Hepatocyte (in vitro differentiated cells): ENCODE measurements around the gene CHKB. TPM values are rescaled to one million over a fixed set of nuclear protein-coding genes. Genes with fewer than 3 reads are reported as not detected.

ENCODE experiments used
- DNase-seq: peaks from one replicate; pipeline ENCODE4 v3.0.0-alpha.2; 2016; ENCODE audit warnings: low spot score
- H2AFZ ChIP-seq: fragments of 200-600 bp; sonication (generic); 2 replicates; pipeline ENCODE4 v1.6.0; 2016; ENCODE audit warnings: antibody characterized with exemption, mild to moderate bottlenecking
- H3K27ac ChIP-seq: fragments of 200-600 bp; sonication (generic); 2 replicates; pipeline ENCODE4 v1.5.1; 2016; ENCODE audit warnings: mild to moderate bottlenecking
- H3K27me3 ChIP-seq: fragments of 200-600 bp; sonication (generic); 2 replicates; pipeline ENCODE4 v1.6.1; 2016
- H3K36me3 ChIP-seq: fragments of 200-600 bp; sonication (generic); replicated peaks from 2 replicates; pipeline ENCODE4 v1.5.1; 2016; ENCODE audit warnings: low read depth; ENCODE audit not compliant: insufficient read depth
- H3K4me1 ChIP-seq: fragments of 200-600 bp; sonication (generic); 2 replicates; pipeline ENCODE4 v1.5.1; 2016; ENCODE audit warnings: mild to moderate bottlenecking, moderate library complexity; ENCODE audit not compliant: insufficient read depth
- H3K4me2 ChIP-seq: fragments of 200-600 bp; sonication (generic); 2 replicates; pipeline ENCODE4 v1.6.0; 2016
- H3K4me3 ChIP-seq: fragments of 200-600 bp; sonication (generic); 2 replicates; pipeline ENCODE4 v1.5.1; 2016; ENCODE audit warnings: mild to moderate bottlenecking
- H3K79me2 ChIP-seq: fragments of 200-600 bp; sonication (generic); 2 replicates; pipeline ENCODE4 v1.6.0; 2017; ENCODE audit warnings: mild to moderate bottlenecking
- H3K9me2 ChIP-seq: fragments of 200-600 bp; sonication (generic); replicated peaks from 2 replicates; pipeline ENCODE4 v1.6.0; 2017; ENCODE audit warnings: mild to moderate bottlenecking; ENCODE audit not compliant: insufficient read depth
- H3K9me3 ChIP-seq: fragments of 200-600 bp; sonication (generic); 2 replicates; pipeline ENCODE4 v1.5.1; 2016; ENCODE audit warnings: low read depth, mild to moderate bottlenecking
- H4K20me1 ChIP-seq: fragments of 200-600 bp; sonication (generic); 2 replicates; pipeline ENCODE4 v1.6.0; 2016; ENCODE audit warnings: mild to moderate bottlenecking; ENCODE audit not compliant: insufficient read depth, poor library complexity, severe bottlenecking
- EZH2 ChIP-seq: fragments of 200-600 bp; sonication (generic); IDR thresholded peaks from 2 replicates; pipeline ENCODE4 v1.6.1; 2016; ENCODE audit warnings: antibody characterized with exemption, mild to moderate bottlenecking, borderline replicate concordance
- EZH2phosphoT487 ChIP-seq: fragments of 200-600 bp; sonication (generic); IDR thresholded peaks from one replicate; pipeline ENCODE4 v1.6.1; 2018; ENCODE audit warnings: antibody characterized with exemption, mild to moderate bottlenecking, low read depth, moderate library complexity; ENCODE audit not compliant: unreplicated experiment, severe bottlenecking
- WGBS: methylation state at CpG from one replicate; pipeline ENCODE4 v1.1.6; 2016; ENCODE audit warnings: low lambda C conversion rate; ENCODE audit errors: missing lambda C conversion rate; 5-methylcytosine and 5-hydroxymethylcytosine counted together
- polyA plus RNA-seq: library from polyadenylated mRNA; unstranded; fragments of >200 nt; fragmentation: Nextera tagmentation; extraction: Ambion mirVana; gene quantifications from 2 replicates; pipeline ENCODE4 v1.2.1, GENCODE V29; 2016
- total RNA-seq: library from RNA; depleted of rRNA; stranded (reverse); fragments of >200 nt; gene quantifications from 2 replicates; pipeline ENCODE4 v1.2.3, GENCODE V29; 2014
- TF ChIP-seq, protein P1 (sequence below): fragments of 200-600 bp; sonication (generic); IDR thresholded peaks from 2 replicates; pipeline ENCODE4 v1.5.1; 2016; ENCODE audit warnings: antibody characterized with exemption, mild to moderate bottlenecking; ENCODE audit not compliant: poor library complexity

The CHKB gene
- total and polyA plus RNA-seq, 2 experiments from 2014 or later: 54.9 to 89.7 TPM

DNA sequence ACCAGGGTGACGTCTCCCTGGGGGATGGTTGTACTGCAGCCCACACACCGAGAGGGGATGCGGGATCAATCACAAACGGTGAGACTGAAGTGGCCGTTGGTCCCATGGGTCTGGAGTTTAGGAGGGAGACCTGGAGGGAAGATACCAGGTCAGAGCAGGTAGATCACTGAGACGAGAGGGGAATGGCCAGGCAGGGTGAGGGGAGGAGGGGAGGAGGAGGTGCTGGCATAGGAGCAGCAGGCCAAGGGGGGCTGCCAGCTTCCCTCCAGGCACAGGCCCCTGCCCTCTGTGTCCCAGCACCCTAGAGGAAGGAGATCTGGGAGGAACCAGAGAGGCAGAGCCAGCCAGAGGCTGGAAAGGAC, 25.0 kb upstream of the CHKB start:
- Histone ChIP-seq H3K4me3 (no peak overlapping the region), H3K4me1 (no peaks in the 10 kb centered on the region), H4K20me1 (no peaks in the 10 kb centered on the region), H2AFZ (no peak overlapping the region), H3K79me2 (no peaks in the 10 kb centered on the region), H3K4me2 (no peak overlapping the region), H3K27me3 (peaks cover 9% of the 10 kb centered on the region), H3K9me2 (no peaks in the 10 kb centered on the region), H3K27ac (no peak overlapping the region), H3K36me3 (no peaks in the 10 kb centered on the region), H3K9me3 (no peaks in the 10 kb centered on the region)
- no peak for DNase-seq
- 82% methylated on average over 6 of the region's 6 CpGs for WGBS
- no peak for TF ChIP-seq EZH2phosphoT487
- TF ChIP-seq EZH2: no peak

DNA sequence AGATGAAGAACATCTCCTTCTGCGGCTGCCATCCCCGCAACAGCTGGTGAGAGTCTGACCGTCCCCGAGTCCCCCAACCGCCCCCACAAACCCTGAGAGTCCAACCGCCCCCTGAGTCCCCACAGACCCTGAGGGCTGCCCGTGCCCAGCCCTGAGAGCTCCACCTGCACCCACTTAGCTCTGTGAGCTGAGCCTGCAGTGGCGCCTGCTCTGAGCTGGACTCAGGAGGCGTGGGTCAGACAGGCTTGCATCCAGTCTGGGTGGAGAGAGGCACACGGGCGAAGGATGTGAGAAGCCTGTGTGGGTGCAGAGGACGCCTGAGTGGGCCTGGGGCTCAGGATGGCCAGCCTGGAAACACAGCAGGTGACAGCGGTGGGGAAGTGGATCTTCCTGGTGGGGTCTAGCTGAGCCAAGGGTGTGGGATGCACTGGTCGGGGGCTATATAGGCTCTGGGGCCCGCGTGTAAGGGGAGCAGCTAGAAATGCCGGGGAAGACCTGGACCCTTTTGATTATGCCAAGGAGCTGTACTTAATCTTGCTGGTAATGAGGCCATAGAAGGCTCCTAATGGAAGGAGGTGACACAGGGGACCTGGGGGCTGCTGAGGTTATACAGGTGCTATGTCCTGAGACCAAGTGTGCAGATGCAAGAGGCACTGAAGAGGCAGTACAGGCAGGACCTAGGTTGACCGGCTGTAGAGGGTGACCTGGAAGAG, 24.5 kb upstream of the CHKB start:
- H3K27me3 ChIP-seq: peaks cover 15% of the 10 kb centered on the region
- H3K9me3 ChIP-seq: no peaks in the 10 kb centered on the region
- no peak overlapping the region for H3K27ac ChIP-seq
- H2AFZ ChIP-seq: no peak overlapping the region
- H3K4me1 ChIP-seq: no peaks in the 10 kb centered on the region
- no peaks in the 10 kb centered on the region for H3K79me2 ChIP-seq
- no peaks in the 10 kb centered on the region for H4K20me1 ChIP-seq
- TF ChIP-seq EZH2 (no peak), EZH2phosphoT487 (no peak)
- TF ChIP-seq, protein P1, sequence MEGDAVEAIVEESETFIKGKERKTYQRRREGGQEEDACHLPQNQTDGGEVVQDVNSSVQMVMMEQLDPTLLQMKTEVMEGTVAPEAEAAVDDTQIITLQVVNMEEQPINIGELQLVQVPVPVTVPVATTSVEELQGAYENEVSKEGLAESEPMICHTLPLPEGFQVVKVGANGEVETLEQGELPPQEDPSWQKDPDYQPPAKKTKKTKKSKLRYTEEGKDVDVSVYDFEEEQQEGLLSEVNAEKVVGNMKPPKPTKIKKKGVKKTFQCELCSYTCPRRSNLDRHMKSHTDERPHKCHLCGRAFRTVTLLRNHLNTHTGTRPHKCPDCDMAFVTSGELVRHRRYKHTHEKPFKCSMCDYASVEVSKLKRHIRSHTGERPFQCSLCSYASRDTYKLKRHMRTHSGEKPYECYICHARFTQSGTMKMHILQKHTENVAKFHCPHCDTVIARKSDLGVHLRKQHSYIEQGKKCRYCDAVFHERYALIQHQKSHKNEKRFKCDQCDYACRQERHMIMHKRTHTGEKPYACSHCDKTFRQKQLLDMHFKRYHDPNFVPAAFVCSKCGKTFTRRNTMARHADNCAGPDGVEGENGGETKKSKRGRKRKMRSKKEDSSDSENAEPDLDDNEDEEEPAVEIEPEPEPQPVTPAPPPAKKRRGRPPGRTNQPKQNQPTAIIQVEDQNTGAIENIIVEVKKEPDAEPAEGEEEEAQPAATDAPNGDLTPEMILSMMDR: no peak
- DNase-seq: no peak
- H3K9me2 ChIP-seq: no peaks in the 10 kb centered on the region
- H3K36me3 ChIP-seq: no peaks in the 10 kb centered on the region
- no peak overlapping the region for H3K4me3 ChIP-seq
- 84% methylated on average over 12 of the region's 18 CpGs for WGBS
- no peak overlapping the region for H3K4me2 ChIP-seq

DNA sequence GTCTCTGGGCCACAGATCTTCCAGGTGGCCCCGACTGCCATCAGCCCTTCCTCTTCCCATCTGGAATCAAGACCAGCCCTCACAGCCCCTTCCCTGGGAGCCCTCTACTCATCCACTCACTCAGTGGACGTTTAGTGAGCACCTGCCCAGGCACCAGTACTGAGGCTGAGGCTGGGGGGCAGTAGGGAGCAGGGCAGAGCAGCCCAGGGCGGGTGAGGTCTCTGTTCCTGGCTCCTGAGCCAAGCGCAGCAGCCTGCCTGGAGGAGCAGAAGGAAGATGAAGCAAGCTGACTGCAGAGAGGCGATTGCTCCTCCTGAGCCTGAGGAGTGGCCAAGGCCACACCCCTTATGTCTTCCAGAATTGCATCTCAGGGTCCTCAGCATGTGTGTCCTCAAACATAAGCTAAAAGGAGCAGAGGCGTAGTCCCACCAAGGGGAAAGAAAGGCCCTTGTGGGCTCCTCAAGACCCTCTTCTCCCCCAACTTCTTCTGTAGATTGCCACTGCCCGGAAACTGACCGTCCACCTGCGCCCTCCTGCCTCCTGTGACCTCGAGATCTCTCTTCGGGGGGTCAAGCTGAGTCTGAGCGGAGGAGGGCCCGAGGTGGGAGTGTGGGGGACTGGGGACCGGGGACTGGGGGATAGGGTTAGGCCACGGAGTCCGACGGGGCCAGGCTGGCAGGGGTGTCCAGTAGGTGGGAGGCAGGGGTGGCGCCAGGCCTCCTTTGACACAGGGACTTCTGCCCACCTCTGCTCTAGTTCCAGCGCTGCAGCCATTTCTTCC, 23.7 kb upstream of the CHKB start:
- no peak overlapping the region for H2AFZ ChIP-seq
- no peaks in the 10 kb centered on the region for H3K79me2 ChIP-seq
- no peaks in the 10 kb centered on the region for H4K20me1 ChIP-seq
- no peaks in the 10 kb centered on the region for H3K4me1 ChIP-seq
- DNase-seq: no peak
- H3K27me3 ChIP-seq: peaks cover 22% of the 10 kb centered on the region
- H3K9me3 ChIP-seq: no peaks in the 10 kb centered on the region
- no peak overlapping the region for H3K4me2 ChIP-seq
- WGBS: 68% methylated on average over 13 of the region's 19 CpGs
- TF ChIP-seq EZH2phosphoT487 (no peak), EZH2 (no peak)
- TF ChIP-seq, protein P1: no peak
- no peak overlapping the region for H3K4me3 ChIP-seq
- H3K9me2 ChIP-seq: no peaks in the 10 kb centered on the region
- no peak overlapping the region for H3K27ac ChIP-seq
- no peaks in the 10 kb centered on the region for H3K36me3 ChIP-seq

DNA sequence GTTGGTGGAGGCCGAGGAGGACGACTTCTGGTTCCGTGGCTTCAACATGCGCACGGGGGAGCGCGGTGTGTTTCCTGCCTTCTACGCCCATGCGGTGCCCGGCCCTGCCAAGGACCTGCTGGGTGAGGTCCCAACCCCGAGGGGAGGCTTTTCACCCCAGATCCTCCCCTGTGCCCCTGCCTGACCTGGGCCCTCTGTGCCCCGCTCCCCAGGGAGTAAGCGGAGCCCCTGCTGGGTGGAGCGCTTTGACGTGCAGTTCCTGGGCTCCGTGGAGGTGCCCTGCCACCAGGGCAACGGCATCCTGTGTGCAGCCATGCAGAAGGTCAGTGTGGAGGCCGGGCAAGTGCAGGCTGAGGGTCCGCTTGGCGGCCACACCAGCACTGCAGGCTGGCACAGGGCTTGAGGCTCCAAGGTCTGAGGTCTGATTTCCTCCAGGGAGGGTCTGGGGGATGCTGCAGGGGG, 23.0 kb upstream of the CHKB start:
- Histone ChIP-seq H3K27me3 (peaks cover 27% of the 10 kb centered on the region), H3K79me2 (no peaks in the 10 kb centered on the region), H3K27ac (no peak overlapping the region), H3K4me3 (no peak overlapping the region), H3K4me2 (no peak overlapping the region), H2AFZ (no peak overlapping the region), H3K9me3 (no peaks in the 10 kb centered on the region), H3K9me2 (no peaks in the 10 kb centered on the region), H3K36me3 (no peaks in the 10 kb centered on the region), H3K4me1 (peaks cover 3% of the 10 kb centered on the region), H4K20me1 (no peaks in the 10 kb centered on the region)
- TF ChIP-seq, protein P1: no peak
- TF ChIP-seq EZH2 (no peak), EZH2phosphoT487 (no peak)
- WGBS: 93% methylated on average over 16 of the region's 20 CpGs
- DNase-seq: no peak
